Muscle layer of duodenum (tissue), 2 donors: ENCODE measurements around the gene SYTL3.
A peak's percentile ranks its signal among the peaks of the same experiment; 100 is the strongest.

Experiments used
- H3K27ac ChIP-seq: one replicate; pipeline ENCODE4 v1.7.0; 2013; ENCODE audit warnings: mild to moderate bottlenecking, low read length
- H3K27me3 ChIP-seq: one replicate; pipeline ENCODE4 v1.7.0; 2013; ENCODE audit warnings: low read depth, mild to moderate bottlenecking, control low read depth, low read length
- H3K36me3 ChIP-seq, 2 donors: one replicate each; pipeline ENCODE4 v1.7.0; 2013; ENCODE audit warnings: low read length in 2 of 2, control low read depth in 1 of 2, mild to moderate bottlenecking in 1 of 2; ENCODE audit not compliant: insufficient read depth in 2 of 2, control insufficient read depth in 1 of 2
- H3K4me1 ChIP-seq, 2 donors: one replicate each; pipeline ENCODE4 v1.7.0; 2013; ENCODE audit warnings: low read length in 2 of 2, mild to moderate bottlenecking in 2 of 2, control low read depth in 1 of 2, moderate library complexity in 1 of 2; ENCODE audit not compliant: insufficient read depth in 2 of 2, control insufficient read depth in 1 of 2
- H3K4me3 ChIP-seq, 2 donors: one replicate each; pipeline ENCODE4 v1.7.0; 2013; ENCODE audit warnings: low read length in 2 of 2, low read depth in 1 of 2, mild to moderate bottlenecking in 1 of 2
- H3K9me3 ChIP-seq, 2 donors: one replicate each; pipeline ENCODE4 v1.7.0; 2013; ENCODE audit warnings: low read length in 2 of 2, control low read depth in 1 of 2, mild to moderate bottlenecking in 1 of 2; ENCODE audit not compliant: control insufficient read depth in 1 of 2
- donor health status: healthy.

Gene SYTL3

GRCh38 chr6:158634695-158635426 is 15.0 kb upstream of the SYTL3 start:
- Histone ChIP-seq H3K36me3 (peaks cover 33 to 45% of the 10 kb centered on the region in 2 donors), H3K4me1 (peaks cover 5 to 9% of the 10 kb centered on the region in 2 donors), H3K9me3 (no peaks in the 10 kb centered on the region), H3K4me3 (no peak overlapping the region), H3K27ac (no peak overlapping the region), H3K27me3 (no peaks in the 10 kb centered on the region)

- Histone ChIP-seq H3K4me1 (peaks cover 5 to 13% of the 10 kb centered on the region in 2 donors), H3K4me3 (no peak overlapping the region), H3K27ac (no peak overlapping the region), H3K27me3 (no peaks in the 10 kb centered on the region), H3K36me3 (peaks cover 34 to 50% of the 10 kb centered on the region in 2 donors), H3K9me3 (no peaks in the 10 kb centered on the region)
Observed at GRCh38 chr6:158635427-158636073, 14.3 kb upstream of the SYTL3 start.

- Histone ChIP-seq H3K27me3 (no peaks in the 10 kb centered on the region), H3K27ac (no peak overlapping the region), H3K36me3 (peaks cover 36 to 53% of the 10 kb centered on the region in 2 donors), H3K4me1 (peaks cover under 1 to 12% of the 10 kb centered on the region in 2 donors), H3K9me3 (no peaks in the 10 kb centered on the region), H3K4me3 (no peak overlapping the region)
Observed at GRCh38 chr6:158636778-158637177, 13.1 kb upstream of the SYTL3 start.

GRCh38 chr6:158638324-158638854 is 11.5 kb upstream of the SYTL3 start:
- no peak overlapping the region for H3K27ac ChIP-seq

GRCh38 chr6:158639056-158639455 is 10.8 kb upstream of the SYTL3 start:
- peaks cover 16 to 27% of the 10 kb centered on the region in 2 donors for H3K4me1 ChIP-seq
- no peaks in the 10 kb centered on the region for H3K9me3 ChIP-seq
- no peak overlapping the region for H3K4me3 ChIP-seq
- H3K27me3 ChIP-seq, result no peaks in the 10 kb centered on the region
- peaks cover 26 to 43% of the 10 kb centered on the region in 2 donors for H3K36me3 ChIP-seq
- H3K27ac ChIP-seq, result no peak overlapping the region

More at GRCh38 chr6:158638324-158638854, 11.5 kb upstream of the SYTL3 start:
- Histone ChIP-seq H3K9me3 (no peaks in the 10 kb centered on the region), H3K27me3 (no peaks in the 10 kb centered on the region), H3K36me3 (peaks cover 24 to 48% of the 10 kb centered on the region in 2 donors), H3K4me3 (no peak overlapping the region), H3K4me1 (peaks cover 16 to 27% of the 10 kb centered on the region in 2 donors)

- Histone ChIP-seq H3K36me3 (peaks cover 25 to 32% of the 10 kb centered on the region in 2 donors), H3K9me3 (no peaks in the 10 kb centered on the region), H3K27me3 (no peaks in the 10 kb centered on the region), H3K4me1 (peaks cover 16 to 27% of the 10 kb centered on the region in 2 donors), H3K27ac (no peak overlapping the region), H3K4me3 (no peak overlapping the region)
Observed at GRCh38 chr6:158640519-158640918, 9.3 kb upstream of the SYTL3 start.

GRCh38 chr6:158642097-158642601 is 7.7 kb upstream of the SYTL3 start:
- peak overlapping the region; percentile 92 for H3K27ac ChIP-seq
- no peaks in the 10 kb centered on the region for H3K27me3 ChIP-seq
- peaks cover 12 to 21% of the 10 kb centered on the region in 2 donors for H3K36me3 ChIP-seq
- H3K9me3 ChIP-seq, result no peaks in the 10 kb centered on the region
- peaks cover 16 to 27% of the 10 kb centered on the region in 2 donors for H3K4me1 ChIP-seq
- H3K4me3 ChIP-seq, result peak overlapping the region in 1 of 2 donors; percentile 76

GRCh38 chr6:158643836-158644230 is 6.0 kb upstream of the SYTL3 start:
- Histone ChIP-seq H3K9me3 (no peaks in the 10 kb centered on the region), H3K36me3 (peaks cover 10 to 15% of the 10 kb centered on the region in 2 donors), H3K27ac (peak overlapping the region; percentile 92), H3K27me3 (no peaks in the 10 kb centered on the region), H3K4me3 (peak overlapping the region; percentile 75 to 76), H3K4me1 (peaks cover 16 to 27% of the 10 kb centered on the region in 2 donors)

- H3K27ac ChIP-seq, result peak within 1 kb of the TSS; percentile 92
- peaks cover 16 to 27% of the 10 kb centered on the region in 2 donors for H3K4me1 ChIP-seq
- H3K36me3 ChIP-seq, result peaks cover 10 to 14% of the 10 kb centered on the region in 2 donors
- H3K4me3 ChIP-seq, result peak within 1 kb of the TSS; percentile 75 to 76
- no peaks in the 10 kb centered on the region for H3K27me3 ChIP-seq
- H3K9me3 ChIP-seq, result no peaks in the 10 kb centered on the region
Observed at GRCh38 chr6:158644231-158645063, 5.4 kb upstream of the SYTL3 start, which contains the start of gene DYNLT1. Gene DYNLT1 (minus strand): TSS chr6:158644743. CDS start chr6:158644708, 35 bp downstream.

- peak overlapping the region; percentile 92 for H3K27ac ChIP-seq
- peaks cover 16 to 25% of the 10 kb centered on the region in 2 donors for H3K4me1 ChIP-seq
- no peaks in the 10 kb centered on the region for H3K9me3 ChIP-seq
Observed at GRCh38 chr6:158645064-158646022, 4.5 kb upstream of the SYTL3 start.

More at GRCh38 chr6:158645064-158646022, 4.5 kb upstream of the SYTL3 start:
- peak overlapping the region; percentile 75 to 76 for H3K4me3 ChIP-seq
- no peaks in the 10 kb centered on the region for H3K27me3 ChIP-seq
- H3K36me3 ChIP-seq, result peaks cover 5 to 10% of the 10 kb centered on the region in 2 donors
